HepG2 (cell line): ENCODE data around the gene RDH12. TPM values are rescaled to one million over a fixed set of nuclear protein-coding genes. Genes with fewer than 3 reads are reported as not detected.

Source experiments
- CCDC6 ChIP-seq: sonication (generic); formaldehyde crosslinking; IDR thresholded peaks from 2 replicates; pipeline ENCODE4 v1.8.1; 2022; ENCODE audit warnings: mild to moderate bottlenecking, missing genetic modification reagents, moderate library complexity
- ETV5 ChIP-seq: IDR thresholded peaks from 2 replicates; pipeline ENCODE4 v1.6.1; 2018; ENCODE audit warnings: missing biosample characterization, missing genetic modification reagents, inconsistent platforms, borderline replicate concordance
- KAT7 ChIP-seq: IDR thresholded peaks from 2 replicates; pipeline ENCODE4 v1.6.1; 2018; ENCODE audit warnings: borderline replicate concordance, missing compliant biosample characterization
- KDM5B ChIP-seq: sonication (generic); formaldehyde crosslinking; IDR thresholded peaks from 2 replicates; pipeline ENCODE4 v1.4.0; 2020; ENCODE audit warnings: missing genetic modification reagents, mild to moderate bottlenecking, borderline replicate concordance
- MZF1 ChIP-seq: sonication (generic); formaldehyde crosslinking; IDR thresholded peaks from 2 replicates; pipeline ENCODE4 v1.8.1; 2023; ENCODE audit warnings: mild to moderate bottlenecking, missing genetic modification reagents, borderline replicate concordance
- NFIB ChIP-seq: sonication (generic); formaldehyde crosslinking; IDR thresholded peaks from 2 replicates; pipeline ENCODE4 v1.9.0; 2021; ENCODE audit warnings: missing genetic modification reagents, mild to moderate bottlenecking, borderline replicate concordance
- NR2F6 ChIP-seq, 2 experiments: IDR thresholded peaks; 2 replicates each; pipeline ENCODE4 v1.6.1; 2016; ENCODE audit warnings: antibody characterized with exemption in 1 of 2, mild to moderate bottlenecking in 1 of 2
- PITX1 ChIP-seq: sonication (generic); formaldehyde crosslinking; IDR thresholded peaks from 2 replicates; pipeline ENCODE4 v1.5.1; 2020; ENCODE audit warnings: mild to moderate bottlenecking, missing genetic modification reagents
- PLRG1 ChIP-seq: fragments of 450-650 bp; conservative IDR thresholded peaks from 2 replicates; pipeline ENCODE4 v1.6.1; 2016
- POLR2A ChIP-seq, 2 experiments: IDR thresholded peaks; 2 replicates each; pipeline ENCODE4 v1.6.1; 2011; ENCODE audit warnings: low read depth in 2 of 2, low read length in 2 of 2, mild to moderate bottlenecking in 1 of 2, moderate library complexity in 1 of 2; ENCODE audit not compliant: insufficient read depth in 1 of 2
- RARA ChIP-seq: IDR thresholded peaks from 2 replicates; pipeline ENCODE4 v1.6.1; 2016; ENCODE audit warnings: missing genetic modification reagents, missing compliant biosample characterization
- RARG ChIP-seq: sonication (generic); formaldehyde crosslinking; IDR thresholded peaks from 2 replicates; pipeline ENCODE4 v1.4.0; 2020; ENCODE audit warnings: low read depth, mild to moderate bottlenecking, missing genetic modification reagents
- SALL1 ChIP-seq: sonication (generic); formaldehyde crosslinking; IDR thresholded peaks from 2 replicates; pipeline ENCODE4 v1.8.0; 2022; ENCODE audit warnings: mild to moderate bottlenecking, missing genetic modification reagents
- SSRP1 ChIP-seq: IDR thresholded peaks from 2 replicates; pipeline ENCODE4 v1.6.1; 2016; ENCODE audit warnings: control low read depth
- ZFP62 ChIP-seq: sonication (generic); formaldehyde crosslinking; IDR thresholded peaks from 2 replicates; pipeline ENCODE4 v1.4.0; 2020; ENCODE audit warnings: missing genetic modification reagents
- ZFYVE20 ChIP-seq: sonication (generic); formaldehyde crosslinking; IDR thresholded peaks from 2 replicates; pipeline ENCODE4 v1.8.0; 2023; ENCODE audit warnings: low read depth, mild to moderate bottlenecking, moderate library complexity, missing genetic modification reagents, borderline replicate concordance
- ZNF207 ChIP-seq: fragments of 450-650 bp; IDR thresholded peaks from 2 replicates; pipeline ENCODE4 v1.6.1; 2016; ENCODE audit warnings: antibody characterized with exemption, borderline replicate concordance
- ZNF264 ChIP-seq: sonication (generic); formaldehyde crosslinking; IDR thresholded peaks from 2 replicates; pipeline ENCODE4 v1.4.0; 2020; ENCODE audit warnings: missing genetic modification reagents
- ZNF430 ChIP-seq: sonication (generic); formaldehyde crosslinking; IDR thresholded peaks from 2 replicates; pipeline ENCODE4 v1.9.0; 2021; ENCODE audit warnings: mild to moderate bottlenecking, missing genetic modification reagents
- ZNF468 ChIP-seq: sonication (generic); formaldehyde crosslinking; IDR thresholded peaks from 2 replicates; pipeline ENCODE4 v1.8.0; 2022; ENCODE audit warnings: mild to moderate bottlenecking, moderate library complexity, missing genetic modification reagents
- ZNF543 ChIP-seq: sonication (generic); formaldehyde crosslinking; IDR thresholded peaks from 2 replicates; pipeline ENCODE4 v1.4.0; 2020; ENCODE audit warnings: mild to moderate bottlenecking, missing genetic modification reagents
- polyA plus RNA-seq, 8 experiments: library from polyadenylated mRNA; depleted of rRNA in 3 of 8; stranded (reverse) in 7 of 8; unstranded in 1 of 8; fragments of >200 nt; fragmentation: Illumina TruSeq in 4 of 8; extraction: Trizol in 4 of 8; gene quantifications; 2 replicates each; pipeline versions ENCODE4 v1.2.1 to v1.2.3, GENCODE V29; 2011 to 2016; ENCODE audit warnings: low read depth in 4 of 8, missing spikeins in 1 of 8, mixed read lengths in 1 of 8; ENCODE audit not compliant: insufficient read depth in 1 of 8
- total RNA-seq, 5 experiments: library from RNA; depleted of rRNA; stranded (reverse); fragments of >200 nt; fragmentation: Illumina TruSeq; extraction: Trizol; gene quantifications; 2 replicates each; pipeline ENCODE4 v1.2.3, GENCODE V29; 2016; ENCODE audit warnings: low read depth in 1 of 5
- TF ChIP-seq, protein P1 (sequence below), 2 experiments: sonication (generic) in 1 of 2; formaldehyde crosslinking in 1 of 2; IDR thresholded peaks; 2 replicates each; pipeline versions ENCODE4 v1.4.0 to v1.6.1; 2018 to 2020; ENCODE audit warnings: missing genetic modification reagents in 2 of 2, borderline replicate concordance in 1 of 2, low read depth in 1 of 2, mild to moderate bottlenecking in 1 of 2, missing biosample characterization in 1 of 2
- TF ChIP-seq, protein P2 (sequence below): sonication (generic); formaldehyde crosslinking; IDR thresholded peaks from 2 replicates; pipeline ENCODE4 v1.5.0; 2020; ENCODE audit warnings: missing genetic modification reagents, mild to moderate bottlenecking, borderline replicate concordance
- TF ChIP-seq, protein P3 (sequence below): sonication (generic); formaldehyde crosslinking; IDR thresholded peaks from 2 replicates; pipeline ENCODE4 v1.5.0; 2020; ENCODE audit warnings: missing genetic modification reagents, mild to moderate bottlenecking, borderline replicate concordance
- TF ChIP-seq, protein P4 (sequence below): IDR thresholded peaks from 2 replicates; pipeline ENCODE4 v1.6.1; 2012; ENCODE audit warnings: inconsistent platforms

The RDH12 gene
- total and polyA plus RNA-seq, 2 of the 13 experiments (the other 11 are each of a cell fraction or from before 2014, with no cell fraction given) = 1.6 to 2.1 TPM

DNA sequence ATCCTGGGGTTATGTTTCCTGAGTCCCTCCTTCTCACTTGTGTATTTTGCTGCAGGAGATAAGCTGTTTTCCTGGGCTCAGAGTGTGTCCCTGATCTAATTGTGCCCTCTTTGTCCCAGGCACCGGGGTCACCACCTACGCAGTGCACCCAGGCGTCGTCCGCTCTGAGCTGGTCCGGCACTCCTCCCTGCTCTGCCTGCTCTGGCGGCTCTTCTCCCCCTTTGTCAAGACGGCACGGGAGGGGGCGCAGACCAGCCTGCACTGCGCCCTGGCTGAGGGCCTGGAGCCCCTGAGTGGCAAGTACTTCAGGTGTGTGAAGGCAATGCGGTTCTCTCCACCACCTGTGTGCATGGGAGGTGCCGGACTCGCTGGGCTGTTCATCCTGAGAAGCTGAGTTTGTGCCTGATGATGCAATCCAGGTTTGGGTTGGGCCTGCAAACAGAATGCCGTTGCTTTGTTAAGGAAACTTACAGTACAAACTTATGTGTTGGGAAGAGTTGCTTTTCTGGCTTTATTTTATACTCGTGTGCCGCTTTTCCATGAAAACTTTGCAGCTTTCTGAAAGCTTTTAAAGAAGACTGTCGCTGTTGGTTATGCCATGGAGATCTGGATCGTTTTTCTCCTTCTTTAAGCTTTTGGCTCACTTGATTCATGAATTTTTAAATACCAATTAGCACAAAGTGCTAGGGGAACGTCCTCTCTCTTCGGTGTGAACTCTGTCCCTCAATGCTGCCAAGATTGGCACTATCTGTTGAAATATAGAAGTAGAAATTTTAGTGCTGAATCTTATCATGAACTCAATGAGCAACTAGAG, 27.6 kb downstream of the RDH12 start (continued):
- TF ChIP-seq RARG (CRISPR knock-in tag) = no peak
- peak; percentile 81 for TF ChIP-seq ZNF543 (CRISPR knock-in tag)
- TF ChIP-seq, protein P1, sequence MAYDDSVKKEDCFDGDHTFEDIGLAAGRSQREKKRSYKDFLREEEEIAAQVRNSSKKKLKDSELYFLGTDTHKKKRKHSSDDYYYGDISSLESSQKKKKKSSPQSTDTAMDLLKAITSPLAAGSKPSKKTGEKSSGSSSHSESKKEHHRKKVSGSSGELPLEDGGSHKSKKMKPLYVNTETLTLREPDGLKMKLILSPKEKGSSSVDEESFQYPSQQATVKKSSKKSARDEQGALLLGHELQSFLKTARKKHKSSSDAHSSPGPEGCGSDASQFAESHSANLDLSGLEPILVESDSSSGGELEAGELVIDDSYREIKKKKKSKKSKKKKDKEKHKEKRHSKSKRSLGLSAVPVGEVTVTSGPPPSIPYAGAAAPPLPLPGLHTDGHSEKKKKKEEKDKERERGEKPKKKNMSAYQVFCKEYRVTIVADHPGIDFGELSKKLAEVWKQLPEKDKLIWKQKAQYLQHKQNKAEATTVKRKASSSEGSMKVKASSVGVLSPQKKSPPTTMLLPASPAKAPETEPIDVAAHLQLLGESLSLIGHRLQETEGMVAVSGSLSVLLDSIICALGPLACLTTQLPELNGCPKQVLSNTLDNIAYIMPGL (CRISPR knock-in tag; IDR thresholded peaks at IDR 0.05; ENCODE audit: borderline replicate concordance in 1 of 2, low read depth in 1 of 2) = peak in 1 of 2 experiments; percentile 51; a peak in 2 of 4 replicates
- 0 out of 2 replicates have a peak, but pooled peaks have one; percentile 65 for TF ChIP-seq ZNF430
- TF ChIP-seq SSRP1 (CRISPR knock-in tag) = no peak
- TF ChIP-seq MZF1 (CRISPR knock-in tag) = no peak
- TF ChIP-seq ZFYVE20 (CRISPR knock-in tag) = no peak
- peak; percentile 65; the same call in 1 of the 2 replicates for TF ChIP-seq KDM5B (CRISPR knock-in tag)
- no peak for TF ChIP-seq ZNF207
- TF ChIP-seq ZNF468 (CRISPR knock-in tag) = no peak
- TF ChIP-seq, protein P2, sequence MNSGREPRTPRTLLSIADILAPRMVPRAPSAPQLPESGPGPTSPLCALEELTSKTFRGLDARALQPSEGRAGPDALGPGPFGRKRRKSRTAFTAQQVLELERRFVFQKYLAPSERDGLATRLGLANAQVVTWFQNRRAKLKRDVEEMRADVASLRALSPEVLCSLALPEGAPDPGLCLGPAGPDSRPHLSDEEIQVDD (CRISPR knock-in tag) = peak; percentile 75; the same call in 1 of the 2 replicates
- TF ChIP-seq CCDC6 = no peak
- TF ChIP-seq RARA = peak; percentile 47
- TF ChIP-seq KAT7 (CRISPR knock-in tag) = 0 out of 2 replicates have a peak, but pooled peaks have one; percentile 67
- TF ChIP-seq PITX1 (CRISPR knock-in tag) = no peak
- no peak for TF ChIP-seq ZFP62 (CRISPR knock-in tag)
- TF ChIP-seq NR2F6 (IDR thresholded peaks at IDR 0.05) = peak; percentile 53; the same call in 1 of the 2 replicates
- TF ChIP-seq NR2F6 (CRISPR knock-in tag; IDR thresholded peaks at IDR 0.05) = peak; percentile 17; the same call in 1 of the 2 replicates
- peak; percentile 89 for TF ChIP-seq SALL1
- TF ChIP-seq, protein P3, sequence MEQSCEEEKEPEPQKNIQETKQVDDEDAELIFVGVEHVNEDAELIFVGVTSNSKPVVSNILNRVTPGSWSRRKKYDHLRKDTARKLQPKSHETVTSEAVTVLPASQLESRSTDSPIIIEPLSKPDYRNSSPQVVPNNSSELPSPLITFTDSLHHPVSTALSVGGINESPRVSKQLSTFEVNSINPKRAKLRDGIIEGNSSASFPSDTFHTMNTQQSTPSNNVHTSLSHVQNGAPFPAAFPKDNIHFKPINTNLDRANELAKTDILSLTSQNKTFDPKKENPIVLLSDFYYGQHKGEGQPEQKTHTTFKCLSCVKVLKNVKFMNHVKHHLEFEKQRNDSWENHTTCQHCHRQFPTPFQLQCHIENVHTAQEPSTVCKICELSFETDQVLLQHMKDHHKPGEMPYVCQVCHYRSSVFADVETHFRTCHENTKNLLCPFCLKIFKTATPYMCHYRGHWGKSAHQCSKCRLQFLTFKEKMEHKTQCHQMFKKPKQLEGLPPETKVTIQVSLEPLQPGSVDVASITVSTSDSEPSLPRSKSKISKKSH = peak; percentile 79; the same call in 1 of the 2 replicates
- TF ChIP-seq, protein P4, sequence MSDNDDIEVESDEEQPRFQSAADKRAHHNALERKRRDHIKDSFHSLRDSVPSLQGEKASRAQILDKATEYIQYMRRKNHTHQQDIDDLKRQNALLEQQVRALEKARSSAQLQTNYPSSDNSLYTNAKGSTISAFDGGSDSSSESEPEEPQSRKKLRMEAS = peak; percentile 50; the same call in 1 of the 2 replicates
- TF ChIP-seq NFIB (CRISPR knock-in tag) = no peak
- TF ChIP-seq ZNF264 (CRISPR knock-in tag) = peak; percentile 82
- peak; percentile 15; the same call in 1 of the 2 replicates for TF ChIP-seq ETV5 (CRISPR knock-in tag)
- no peak for TF ChIP-seq PLRG1
- TF ChIP-seq POLR2A (IDR thresholded peaks at IDR 0.05; ENCODE audit: insufficient read depth in 1 of 2, low read depth in 2 of 2, low read length in 2 of 2) = peak in 1 of 2 experiments; percentile 62; a peak in 1 of 4 replicates
